ENCODE data around the gene NARF. TPM values are rescaled to one million over a fixed set of nuclear protein-coding genes. Genes with fewer than 3 reads are reported as not detected.
"Not testable (repeated sequence)": the region's sequence is repeated elsewhere in the genome, so short reads cannot be mapped to it uniquely, and the experiment has no call there.

Gene NARF
- total RNA-seq, 1 donor from 2014 or later: 64.4 TPM

DNA sequence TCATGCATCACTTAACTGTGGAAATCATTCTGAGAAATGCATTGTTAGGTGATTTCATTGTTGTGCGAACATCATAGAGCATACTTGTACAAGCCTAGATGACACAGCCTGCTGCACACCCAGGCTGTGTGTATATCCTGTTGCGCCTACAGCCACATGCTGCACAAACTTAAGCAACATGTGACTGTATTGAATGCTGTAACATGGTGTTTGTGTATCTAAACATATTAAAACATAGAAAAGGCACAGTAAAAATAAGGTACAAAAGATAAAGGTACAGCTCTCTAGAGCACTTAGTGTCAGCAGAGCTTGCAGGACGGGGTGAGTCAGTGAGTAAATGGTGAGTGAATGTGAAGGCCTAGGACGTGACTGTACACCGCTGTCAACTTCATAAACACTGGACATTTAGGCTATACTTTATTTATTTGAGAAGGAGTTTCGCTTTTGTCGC, 72.9 kb downstream of the NARF start:
- DNase-seq (ENCODE audit: low read depth): peak; percentile 88
- Histone ChIP-seq H3K4me1 (ENCODE audit: insufficient read depth, low read length) (peaks cover 31% of the 10 kb centered on the region), H2AFZ (ENCODE audit: low read depth, low read length) (no peak overlapping the region), H3K9ac (ENCODE audit: low read length) (peak overlapping the region; percentile 28), H4K20me1 (ENCODE audit: insufficient read depth, low read length) (peaks cover 87% of the 10 kb centered on the region), H3K36me3 (ENCODE audit: insufficient read depth, low read length) (no peaks in the 10 kb centered on the region), H3K9me3 (ENCODE audit: insufficient read depth, low read depth, low read length) (no peaks in the 10 kb centered on the region), H3K27me3 (ENCODE audit: insufficient read depth, low read length) (no peaks in the 10 kb centered on the region), H3K4me3 (ENCODE audit: insufficient read depth, low read depth, low read length) (no peak overlapping the region), H3K4me2 (ENCODE audit: low read length) (peak overlapping the region; percentile 60), H3K27ac (ENCODE audit: low read depth, low read length) (peak overlapping the region; percentile 54), H3K79me2 (ENCODE audit: insufficient read depth, low read length) (peaks cover 100% of the 10 kb centered on the region)
- H3K27me3 Mint-ChIP-seq (ENCODE audit: low read depth, unreplicated experiment): no peaks in the 10 kb centered on the region
- H3K27ac Mint-ChIP-seq (ENCODE audit: unreplicated experiment): peak overlapping the region; percentile 78
- peak overlapping the region; percentile 65 for H3K4me3 Mint-ChIP-seq (ENCODE audit: unreplicated experiment)
- H3K9me3 Mint-ChIP-seq (ENCODE audit: unreplicated experiment): no peaks in the 10 kb centered on the region
- H3K4me1 Mint-ChIP-seq (ENCODE audit: low read depth, unreplicated experiment): peaks cover 53% of the 10 kb centered on the region
- FAIRE-seq: no peak
- TF ChIP-seq, protein P1, sequence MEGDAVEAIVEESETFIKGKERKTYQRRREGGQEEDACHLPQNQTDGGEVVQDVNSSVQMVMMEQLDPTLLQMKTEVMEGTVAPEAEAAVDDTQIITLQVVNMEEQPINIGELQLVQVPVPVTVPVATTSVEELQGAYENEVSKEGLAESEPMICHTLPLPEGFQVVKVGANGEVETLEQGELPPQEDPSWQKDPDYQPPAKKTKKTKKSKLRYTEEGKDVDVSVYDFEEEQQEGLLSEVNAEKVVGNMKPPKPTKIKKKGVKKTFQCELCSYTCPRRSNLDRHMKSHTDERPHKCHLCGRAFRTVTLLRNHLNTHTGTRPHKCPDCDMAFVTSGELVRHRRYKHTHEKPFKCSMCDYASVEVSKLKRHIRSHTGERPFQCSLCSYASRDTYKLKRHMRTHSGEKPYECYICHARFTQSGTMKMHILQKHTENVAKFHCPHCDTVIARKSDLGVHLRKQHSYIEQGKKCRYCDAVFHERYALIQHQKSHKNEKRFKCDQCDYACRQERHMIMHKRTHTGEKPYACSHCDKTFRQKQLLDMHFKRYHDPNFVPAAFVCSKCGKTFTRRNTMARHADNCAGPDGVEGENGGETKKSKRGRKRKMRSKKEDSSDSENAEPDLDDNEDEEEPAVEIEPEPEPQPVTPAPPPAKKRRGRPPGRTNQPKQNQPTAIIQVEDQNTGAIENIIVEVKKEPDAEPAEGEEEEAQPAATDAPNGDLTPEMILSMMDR (IDR thresholded peaks at IDR 0.05; ENCODE audit: insufficient read depth, low read depth, low read length): no peak
- no peak for TF ChIP-seq EZH2 (IDR thresholded peaks at IDR 0.05; ENCODE audit: insufficient read depth, low read length)
- H3K36me3 Mint-ChIP-seq (ENCODE audit: low read depth, unreplicated experiment): peaks cover 2% of the 10 kb centered on the region

DNA sequence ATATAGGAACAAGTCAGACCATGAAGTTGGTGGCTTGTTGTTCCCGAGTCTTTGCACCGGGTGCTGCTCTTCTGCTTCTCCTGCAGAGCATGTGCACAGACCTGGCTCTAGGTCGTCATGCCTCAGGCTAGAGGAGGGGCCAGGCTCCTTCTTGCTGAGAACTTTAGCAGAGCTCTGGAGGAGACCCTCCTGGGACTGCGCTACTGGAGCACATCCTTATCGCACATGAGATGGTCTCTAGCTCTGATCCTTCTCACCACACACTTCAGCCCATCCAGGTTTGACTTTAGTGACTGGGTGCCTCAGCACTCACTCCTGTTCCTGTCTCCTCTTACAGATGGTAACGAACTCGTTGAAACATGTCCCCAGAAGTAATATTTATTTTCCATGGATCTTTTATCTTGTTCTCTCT, 75.9 kb downstream of the NARF start:
- Mint-ChIP-seq H3K4me1 (ENCODE audit: low read depth, unreplicated experiment) (peaks cover 60% of the 10 kb centered on the region), H3K27me3 (ENCODE audit: low read depth, unreplicated experiment) (no peaks in the 10 kb centered on the region), H3K9me3 (ENCODE audit: unreplicated experiment) (no peaks in the 10 kb centered on the region), H3K4me3 (ENCODE audit: unreplicated experiment) (peak overlapping the region; percentile 34), H3K36me3 (ENCODE audit: low read depth, unreplicated experiment) (peaks cover 2% of the 10 kb centered on the region), H3K27ac (ENCODE audit: unreplicated experiment) (no peak overlapping the region)
- Histone ChIP-seq H2AFZ (ENCODE audit: low read depth, low read length) (no peak overlapping the region), H4K20me1 (ENCODE audit: insufficient read depth, low read length) (peaks cover 87% of the 10 kb centered on the region), H3K4me3 (ENCODE audit: insufficient read depth, low read depth, low read length) (no peak overlapping the region), H3K27ac (ENCODE audit: low read depth, low read length) (no peak overlapping the region), H3K4me2 (ENCODE audit: low read length) (no peak overlapping the region), H3K4me1 (ENCODE audit: insufficient read depth, low read length) (peaks cover 32% of the 10 kb centered on the region), H3K27me3 (ENCODE audit: insufficient read depth, low read length) (no peaks in the 10 kb centered on the region), H3K9ac (ENCODE audit: low read length) (no peak overlapping the region), H3K36me3 (ENCODE audit: insufficient read depth, low read length) (no peaks in the 10 kb centered on the region), H3K79me2 (ENCODE audit: insufficient read depth, low read length) (peaks cover 100% of the 10 kb centered on the region), H3K9me3 (ENCODE audit: insufficient read depth, low read depth, low read length) (no peaks in the 10 kb centered on the region)
- DNase-seq (ENCODE audit: low read depth) (no peak), FAIRE-seq (no peak)
- TF ChIP-seq EZH2 (IDR thresholded peaks at IDR 0.05; ENCODE audit: insufficient read depth, low read length): no peak
- TF ChIP-seq, protein P1 (IDR thresholded peaks at IDR 0.05; ENCODE audit: insufficient read depth, low read depth, low read length): no peak

DNA sequence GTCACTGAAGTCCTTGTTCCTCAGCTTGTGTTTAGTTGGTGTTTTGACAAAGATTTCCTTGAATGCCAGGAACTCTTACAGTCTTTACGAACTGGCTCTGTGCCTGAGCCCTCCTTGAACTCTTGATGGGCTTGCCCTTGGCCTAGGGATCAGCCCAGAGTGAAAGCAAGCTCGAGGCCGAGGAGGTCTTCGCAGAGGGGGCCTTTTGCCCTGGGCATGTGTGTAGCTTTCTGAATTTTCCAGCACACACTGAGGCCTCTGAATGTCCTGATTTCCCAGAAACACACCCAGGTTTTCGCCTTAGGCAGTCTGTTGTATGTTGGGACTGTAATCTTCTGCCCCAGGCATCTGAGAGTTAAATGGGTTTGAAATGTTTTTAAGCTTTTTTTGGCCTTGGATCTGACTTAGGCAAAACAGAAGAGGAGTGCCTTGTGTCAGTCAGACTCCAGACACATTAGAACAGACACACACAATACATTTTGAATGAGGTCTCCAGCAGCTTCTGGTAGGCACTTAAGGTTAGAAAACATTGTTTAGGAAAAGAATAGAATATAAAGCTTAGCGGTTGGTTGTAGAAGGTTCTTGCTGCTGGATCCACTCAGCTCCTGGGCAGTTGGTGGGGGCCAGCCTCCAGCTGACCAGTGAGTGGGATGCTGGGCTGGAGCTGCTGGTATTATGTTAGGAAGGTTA, 78.1 kb downstream of the NARF start:
- Histone ChIP-seq H3K4me2 (ENCODE audit: low read length) (peak overlapping the region; percentile 68), H3K27ac (ENCODE audit: low read depth, low read length) (peak overlapping the region; percentile 83), H3K4me1 (ENCODE audit: insufficient read depth, low read length) (peaks cover 19% of the 10 kb centered on the region), H3K4me3 (ENCODE audit: insufficient read depth, low read depth, low read length) (peak overlapping the region; percentile 24), H2AFZ (ENCODE audit: low read depth, low read length) (peak overlapping the region; percentile 1), H3K27me3 (ENCODE audit: insufficient read depth, low read length) (no peaks in the 10 kb centered on the region), H3K9me3 (ENCODE audit: insufficient read depth, low read depth, low read length) (no peaks in the 10 kb centered on the region), H3K9ac (ENCODE audit: low read length) (peak overlapping the region; percentile 79), H4K20me1 (ENCODE audit: insufficient read depth, low read length) (peaks cover 85% of the 10 kb centered on the region), H3K36me3 (ENCODE audit: insufficient read depth, low read length) (no peaks in the 10 kb centered on the region), H3K79me2 (ENCODE audit: insufficient read depth, low read length) (peaks cover 100% of the 10 kb centered on the region)
- Mint-ChIP-seq H3K4me3 (ENCODE audit: unreplicated experiment) (peak overlapping the region; percentile 22), H3K27me3 (ENCODE audit: low read depth, unreplicated experiment) (no peaks in the 10 kb centered on the region), H3K27ac (ENCODE audit: unreplicated experiment) (peak overlapping the region; percentile 80), H3K4me1 (ENCODE audit: low read depth, unreplicated experiment) (peaks cover 47% of the 10 kb centered on the region), H3K36me3 (ENCODE audit: low read depth, unreplicated experiment) (peaks cover 2% of the 10 kb centered on the region), H3K9me3 (ENCODE audit: unreplicated experiment) (no peaks in the 10 kb centered on the region)
- DNase-seq (ENCODE audit: low read depth) (no peak), FAIRE-seq (no peak)
- TF ChIP-seq EZH2 (IDR thresholded peaks at IDR 0.05; ENCODE audit: insufficient read depth, low read length): no peak
- TF ChIP-seq, protein P1 (IDR thresholded peaks at IDR 0.05; ENCODE audit: insufficient read depth, low read depth, low read length): no peak

DNA sequence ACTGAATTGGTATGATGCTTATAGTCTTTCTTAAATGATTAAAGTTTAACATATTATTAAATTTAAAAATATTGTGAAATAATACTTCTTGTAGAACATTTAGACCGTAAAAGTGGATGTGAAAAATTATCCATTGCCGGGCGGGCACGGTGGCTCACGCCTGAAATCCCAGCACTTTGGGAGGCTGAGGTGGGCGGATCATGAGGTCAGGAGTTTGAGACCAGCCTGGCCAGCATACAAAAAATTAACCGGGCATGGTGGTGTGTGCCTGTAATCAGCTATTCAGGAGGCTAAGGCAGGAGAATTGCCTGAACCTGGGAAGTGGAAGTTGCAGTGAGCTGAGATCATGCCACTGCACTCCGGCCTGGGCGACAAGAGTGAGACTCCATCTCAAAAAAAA, 78.7 kb downstream of the NARF start:
- H3K27ac Mint-ChIP-seq (ENCODE audit: unreplicated experiment): peak overlapping the region; percentile 80
- Histone ChIP-seq H3K4me1 (ENCODE audit: insufficient read depth, low read length) (peaks cover 19% of the 10 kb centered on the region), H3K9ac (ENCODE audit: low read length) (peak overlapping the region; percentile 79), H3K79me2 (ENCODE audit: insufficient read depth, low read length) (peaks cover 99% of the 10 kb centered on the region), H4K20me1 (ENCODE audit: insufficient read depth, low read length) (peaks cover 85% of the 10 kb centered on the region), H3K4me2 (ENCODE audit: low read length) (peak overlapping the region; percentile 68)
- not testable (repeated sequence) for H3K9me3 Mint-ChIP-seq (ENCODE audit: unreplicated experiment); H3K9me3 ChIP-seq (ENCODE audit: insufficient read depth, low read depth, low read length); H3K4me3 ChIP-seq (ENCODE audit: insufficient read depth, low read depth, low read length); H2AFZ ChIP-seq (ENCODE audit: low read depth, low read length); DNase-seq (ENCODE audit: low read depth); H3K4me3 Mint-ChIP-seq (ENCODE audit: unreplicated experiment); H3K27me3 ChIP-seq (ENCODE audit: insufficient read depth, low read length); H3K36me3 Mint-ChIP-seq (ENCODE audit: low read depth, unreplicated experiment); FAIRE-seq; H3K27ac ChIP-seq (ENCODE audit: low read depth, low read length); H3K36me3 ChIP-seq (ENCODE audit: insufficient read depth, low read length); H3K27me3 Mint-ChIP-seq (ENCODE audit: low read depth, unreplicated experiment)
- peaks cover 45% of the 10 kb centered on the region for H3K4me1 Mint-ChIP-seq (ENCODE audit: low read depth, unreplicated experiment)
